ENCODE measurements around the gene MAGI3.

Gene MAGI3

GRCh38 chr1:113388621-113389358, 1.5 kb upstream of the MAGI3 start:
- Histone ChIP-seq H3K36me3 (ENCODE audit: control insufficient read depth in 2 of 2, insufficient read depth in 2 of 2, low read length in 2 of 2) (no peaks in the 10 kb centered on the region), H3K27ac (ENCODE audit: low read length) (peak overlapping the region; percentile 73), H3K9ac (ENCODE audit: low read length in 2 of 2) (peak overlapping the region; percentile 56 to 87), H3K27me3 (ENCODE audit: control insufficient read depth in 1 of 2, insufficient read depth in 2 of 2, low read length in 2 of 2) (no peaks in the 10 kb centered on the region), H3K9me3 (ENCODE audit: control insufficient read depth in 2 of 2, low read length in 2 of 2) (no peaks in the 10 kb centered on the region), H3K4me3 (ENCODE audit: low read length in 2 of 2) (peak overlapping the region; percentile 70 to 91), H3K4me1 (ENCODE audit: control insufficient read depth, insufficient read depth, low read length) (peaks cover 11% of the 10 kb centered on the region)

- Histone ChIP-seq H3K27me3 (ENCODE audit: control insufficient read depth in 1 of 2, insufficient read depth in 2 of 2, low read length in 2 of 2) (no peaks in the 10 kb centered on the region), H3K9ac (ENCODE audit: low read length in 2 of 2) (peak overlapping the region; percentile 56 to 87), H3K4me3 (ENCODE audit: low read length in 2 of 2) (peak overlapping the region; percentile 70 to 91), H3K4me1 (ENCODE audit: control insufficient read depth, insufficient read depth, low read length) (peaks cover 11% of the 10 kb centered on the region), H3K9me3 (ENCODE audit: control insufficient read depth in 2 of 2, low read length in 2 of 2) (no peaks in the 10 kb centered on the region), H3K36me3 (ENCODE audit: control insufficient read depth in 2 of 2, insufficient read depth in 2 of 2, low read length in 2 of 2) (no peaks in the 10 kb centered on the region), H3K27ac (ENCODE audit: low read length) (peak overlapping the region; percentile 73)
These were observed 859 bp upstream of the MAGI3 start for GRCh38 chr1:113389359-113389952.

GRCh38 chr1:113390871-113391648, 745 bp downstream of the MAGI3 start:
- Histone ChIP-seq H3K4me3 (ENCODE audit: low read length in 2 of 2) (peak overlapping the region; percentile 91 to 93), H3K27ac (ENCODE audit: low read length) (peak overlapping the region; percentile 73), H3K4me1 (ENCODE audit: control insufficient read depth, insufficient read depth, low read length) (peaks cover 11% of the 10 kb centered on the region), H3K9ac (ENCODE audit: low read length in 2 of 2) (peak overlapping the region; percentile 73 to 79), H3K27me3 (ENCODE audit: control insufficient read depth in 1 of 2, insufficient read depth in 2 of 2, low read length in 2 of 2) (no peaks in the 10 kb centered on the region), H3K36me3 (ENCODE audit: control insufficient read depth in 2 of 2, insufficient read depth in 2 of 2, low read length in 2 of 2) (no peaks in the 10 kb centered on the region), H3K9me3 (ENCODE audit: control insufficient read depth in 2 of 2, low read length in 2 of 2) (no peaks in the 10 kb centered on the region)

GRCh38 chr1:113391649-113392271, 1.4 kb downstream of the MAGI3 start:
- Histone ChIP-seq H3K36me3 (ENCODE audit: control insufficient read depth in 2 of 2, insufficient read depth in 2 of 2, low read length in 2 of 2) (no peaks in the 10 kb centered on the region), H3K9ac (ENCODE audit: low read length in 2 of 2) (peak overlapping the region; percentile 73 to 79), H3K4me1 (ENCODE audit: control insufficient read depth, insufficient read depth, low read length) (peaks cover 11% of the 10 kb centered on the region), H3K4me3 (ENCODE audit: low read length in 2 of 2) (peak overlapping the region; percentile 91 to 93), H3K27ac (ENCODE audit: low read length) (peak overlapping the region; percentile 19), H3K27me3 (ENCODE audit: control insufficient read depth in 1 of 2, insufficient read depth in 2 of 2, low read length in 2 of 2) (no peaks in the 10 kb centered on the region), H3K9me3 (ENCODE audit: control insufficient read depth in 2 of 2, low read length in 2 of 2) (no peaks in the 10 kb centered on the region)

GRCh38 chr1:113392541-113393128, 2.3 kb downstream of the MAGI3 start:
- Histone ChIP-seq H3K36me3 (ENCODE audit: control insufficient read depth in 2 of 2, insufficient read depth in 2 of 2, low read length in 2 of 2) (no peaks in the 10 kb centered on the region), H3K9me3 (ENCODE audit: control insufficient read depth in 2 of 2, low read length in 2 of 2) (no peaks in the 10 kb centered on the region), H3K4me1 (ENCODE audit: control insufficient read depth, insufficient read depth, low read length) (peaks cover 11% of the 10 kb centered on the region), H3K27ac (ENCODE audit: low read length) (no peak overlapping the region), H3K4me3 (ENCODE audit: low read length in 2 of 2) (peak overlapping the region; percentile 91 to 93), H3K27me3 (ENCODE audit: control insufficient read depth in 1 of 2, insufficient read depth in 2 of 2, low read length in 2 of 2) (no peaks in the 10 kb centered on the region), H3K9ac (ENCODE audit: low read length in 2 of 2) (peak overlapping the region in 1 of 2 donors; percentile 73)

- Histone ChIP-seq H3K4me1 (ENCODE audit: control insufficient read depth, insufficient read depth, low read length) (peaks cover 7% of the 10 kb centered on the region), H3K27me3 (ENCODE audit: control insufficient read depth in 1 of 2, insufficient read depth in 2 of 2, low read length in 2 of 2) (no peaks in the 10 kb centered on the region), H3K9me3 (ENCODE audit: control insufficient read depth in 2 of 2, low read length in 2 of 2) (no peaks in the 10 kb centered on the region), H3K9ac (ENCODE audit: low read length in 2 of 2) (peak overlapping the region in 1 of 2 donors; percentile 2), H3K36me3 (ENCODE audit: control insufficient read depth in 2 of 2, insufficient read depth in 2 of 2, low read length in 2 of 2) (no peaks in the 10 kb centered on the region), H3K27ac (ENCODE audit: low read length) (no peak overlapping the region), H3K4me3 (ENCODE audit: low read length in 2 of 2) (no peak overlapping the region)
These were observed 3.9 kb downstream of the MAGI3 start for GRCh38 chr1:113394043-113394862.

- Histone ChIP-seq H3K4me3 (ENCODE audit: low read length in 2 of 2) (no peak overlapping the region), H3K36me3 (ENCODE audit: control insufficient read depth in 2 of 2, insufficient read depth in 2 of 2, low read length in 2 of 2) (no peaks in the 10 kb centered on the region), H3K27me3 (ENCODE audit: control insufficient read depth in 1 of 2, insufficient read depth in 2 of 2, low read length in 2 of 2) (no peaks in the 10 kb centered on the region), H3K9ac (ENCODE audit: low read length in 2 of 2) (no peak overlapping the region), H3K27ac (ENCODE audit: low read length) (no peak overlapping the region), H3K9me3 (ENCODE audit: control insufficient read depth in 2 of 2, low read length in 2 of 2) (no peaks in the 10 kb centered on the region), H3K4me1 (ENCODE audit: control insufficient read depth, insufficient read depth, low read length) (peaks cover 4% of the 10 kb centered on the region)
These were observed 4.5 kb downstream of the MAGI3 start for GRCh38 chr1:113394863-113395259.

- Histone ChIP-seq H3K9me3 (ENCODE audit: control insufficient read depth in 2 of 2, low read length in 2 of 2) (no peaks in the 10 kb centered on the region), H3K36me3 (ENCODE audit: control insufficient read depth in 2 of 2, insufficient read depth in 2 of 2, low read length in 2 of 2) (no peaks in the 10 kb centered on the region), H3K9ac (ENCODE audit: low read length in 2 of 2) (no peak overlapping the region), H3K27ac (ENCODE audit: low read length) (no peak overlapping the region), H3K4me1 (ENCODE audit: control insufficient read depth, insufficient read depth, low read length) (peaks cover 4% of the 10 kb centered on the region), H3K27me3 (ENCODE audit: control insufficient read depth in 1 of 2, insufficient read depth in 2 of 2, low read length in 2 of 2) (no peaks in the 10 kb centered on the region), H3K4me3 (ENCODE audit: low read length in 2 of 2) (no peak overlapping the region)
These were observed 5.8 kb downstream of the MAGI3 start for GRCh38 chr1:113396102-113396501.

- no peak overlapping the region for H3K27ac ChIP-seq (ENCODE audit: low read length)
- no peak overlapping the region for H3K9ac ChIP-seq (ENCODE audit: low read length in 2 of 2)
- no peaks in the 10 kb centered on the region for H3K27me3 ChIP-seq (ENCODE audit: control insufficient read depth in 1 of 2, insufficient read depth in 2 of 2, low read length in 2 of 2)
- H3K4me3 ChIP-seq (ENCODE audit: low read length in 2 of 2): no peak overlapping the region
- H3K9me3 ChIP-seq (ENCODE audit: control insufficient read depth in 2 of 2, low read length in 2 of 2): no peaks in the 10 kb centered on the region
- no peaks in the 10 kb centered on the region for H3K36me3 ChIP-seq (ENCODE audit: control insufficient read depth in 2 of 2, insufficient read depth in 2 of 2, low read length in 2 of 2)
- H3K4me1 ChIP-seq (ENCODE audit: control insufficient read depth, insufficient read depth, low read length): peaks cover 2% of the 10 kb centered on the region
These were observed 6.3 kb downstream of the MAGI3 start for GRCh38 chr1:113396585-113396984.

All from stomach smooth muscle (tissue), 2 donors.